ENCODE data around the gene ACTR3. TPM values are rescaled to one million over a fixed set of nuclear protein-coding genes. Genes with fewer than 3 reads are reported as not detected.
A peak's percentile ranks its signal among the peaks of the same experiment; 100 is the strongest.

The ACTR3 gene
- total and polyA plus RNA-seq, 2 of the 4 experiments (the other 2 are of a cell fraction): 246 to 307 TPM

DNA sequence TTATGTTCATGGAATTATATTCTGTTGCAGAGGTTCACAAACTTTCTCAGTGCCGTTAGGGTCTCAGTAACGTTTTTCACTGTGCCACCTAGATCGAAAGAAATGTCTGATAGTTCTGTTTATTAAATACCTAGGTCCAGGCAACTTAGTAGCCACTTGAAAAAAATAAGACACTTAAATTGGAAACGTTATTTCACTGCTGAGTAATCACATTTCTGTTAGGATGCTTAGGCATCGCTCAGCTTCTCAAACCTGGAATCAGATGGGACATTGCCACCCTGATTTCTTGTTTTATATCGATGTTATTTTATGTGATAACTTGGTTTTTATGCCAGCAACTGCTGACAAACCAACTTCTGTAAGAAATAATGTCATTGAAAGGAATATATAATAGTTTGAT, 36.0 kb downstream of the ACTR3 start:
- H4K20me1 ChIP-seq (ENCODE audit: insufficient read depth, low read length): peaks cover 64% of the 10 kb centered on the region
- no peak overlapping the region for H2AK5ac ChIP-seq (ENCODE audit: low read depth, low read length)
- H3K23ac ChIP-seq (ENCODE audit: low read depth, low read length): no peak overlapping the region
- no peak overlapping the region for H3K27ac ChIP-seq (ENCODE audit: insufficient read depth, low read length)
- H3K4me3 ChIP-seq (ENCODE audit: insufficient read depth, low read depth, low read length): no peak overlapping the region
- no peak overlapping the region for H3K56ac ChIP-seq (ENCODE audit: extremely low read depth, insufficient read depth, low read length)
- no TSS peak for BruUV-seq (replicated peaks)
- WGBS, 2 experiments (ENCODE audit: extremely low coverage in 2 of 2, insufficient read length in 1 of 2): 72% methylated on average over 3 of the region's 6 CpGs; no CpG with 5 or more reads in 1 of the 2 experiments
- H3K4me1 ChIP-seq (ENCODE audit: control insufficient read depth, insufficient read depth, low read length): peaks cover 5% of the 10 kb centered on the region
- ChIA-PET CTCF (no interaction called here), POLR2A (ENCODE audit: unreplicated experiment) (no interaction called here)
- no peak overlapping the region for H3K14ac ChIP-seq (replicated peaks; ENCODE audit: low read depth, low read length)
- no peak overlapping the region for H2BK15ac ChIP-seq (ENCODE audit: low read depth, low read length)
- H3K4ac ChIP-seq (ENCODE audit: low read depth, low read length): no peak overlapping the region
- in situ Hi-C loops (cut with MboI; ENCODE audit: low sequenced_read_pairs) (no loop called here), intact Hi-C loops (cut with micrococcal nuclease) (no loop called here), dilution Hi-C loops (cut with HindIII; ENCODE audit: low sequenced_read_pairs, unreplicated experiment) (no loop called here)
- H3K18ac ChIP-seq (ENCODE audit: low read depth, low read length): no peak overlapping the region
- TF ChIP-seq MAFK (IDR thresholded peaks at IDR 0.05; ENCODE audit: low read depth, low read length) (0 out of 2 replicates have a peak, but pooled peaks have one; percentile 12), MXI1 (IDR thresholded peaks at IDR 0.05; ENCODE audit: borderline replicate concordance, low read depth, low read length) (no peak)
- H4K91ac ChIP-seq (ENCODE audit: insufficient read depth, low read depth, low read length): no peak overlapping the region
- ATAC-seq (ENCODE audit: low read depth): no peak
- no peaks in the 10 kb centered on the region for H3K9me3 ChIP-seq (ENCODE audit: control insufficient read depth, insufficient read depth, low read length)
- peaks cover 25 to 46% of the 10 kb centered on the region in 2 experiments for H3K79me1 ChIP-seq (ENCODE audit: low read depth in 1 of 2, low read length in 2 of 2)
- no peak overlapping the region for H3K9ac ChIP-seq (ENCODE audit: low read depth, low read length)
- no peak overlapping the region for H3K4me2 ChIP-seq (ENCODE audit: low read depth, low read length)
- H2AFZ ChIP-seq (replicated peaks; ENCODE audit: low read length, poor library complexity): no peak overlapping the region
- H2BK20ac ChIP-seq (ENCODE audit: low read depth, low read length): no peak overlapping the region
- no peak overlapping the region for H2BK5ac ChIP-seq (ENCODE audit: low read depth, low read length, poor library complexity, severe bottlenecking)
- H3K9me1 ChIP-seq (ENCODE audit: insufficient read depth, low read length): no peaks in the 10 kb centered on the region
- H2BK120ac ChIP-seq (ENCODE audit: low read depth, low read length): no peak overlapping the region
- H4K8ac ChIP-seq (ENCODE audit: low read depth in 2 of 2, low read length in 2 of 2): no peak overlapping the region
- H2AK9ac ChIP-seq (replicated peaks; ENCODE audit: low read depth, low read length, poor library complexity): no peak overlapping the region
- DNase-seq: no peak
- peaks cover 37% of the 10 kb centered on the region for H3K36me3 ChIP-seq (ENCODE audit: control insufficient read depth, insufficient read depth, low read length)
- H4K5ac ChIP-seq (ENCODE audit: low read depth, low read length): no peak overlapping the region
- no peaks in the 10 kb centered on the region for H3K27me3 ChIP-seq (ENCODE audit: control insufficient read depth, insufficient read depth, low read length)
